Esophagus muscularis mucosa (tissue), 2 donors: ENCODE measurements around the gene C1orf167.

Experiments used
- POLR2A ChIP-seq: fragments of 450-650 bp; IDR thresholded peaks from one replicate; pipeline ENCODE4 v1.6.1; 2017; ENCODE audit warnings: antibody characterized with exemption, moderate library complexity, mild to moderate bottlenecking, low read depth
- POLR2AphosphoS5 ChIP-seq, 2 donors: sonication (generic); formaldehyde crosslinking; IDR thresholded peaks; one replicate each; pipeline ENCODE4 v1.6.1; 2017; ENCODE audit warnings: antibody characterized with exemption in 2 of 2

DNA sequence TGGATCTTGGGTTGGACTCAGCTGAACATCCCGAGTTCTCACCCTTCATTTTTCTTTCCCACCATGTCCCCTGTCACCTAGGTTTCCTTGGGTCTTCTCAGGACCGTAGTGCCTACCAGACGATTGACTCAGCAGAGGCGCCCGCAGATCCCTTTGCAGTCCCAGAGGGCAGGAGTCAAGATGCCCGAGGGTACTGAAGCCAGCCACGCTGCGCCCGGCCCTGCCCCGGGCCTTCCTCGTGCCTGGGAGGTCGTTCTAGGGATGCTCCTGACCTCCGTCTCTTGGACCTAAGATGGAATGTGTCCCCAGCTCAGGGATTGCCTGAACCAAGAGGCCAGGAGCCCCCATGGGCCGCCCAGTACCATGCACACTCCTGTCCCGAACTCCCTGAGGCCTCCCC lies 12.0 kb upstream of the C1orf167 start:
- TF ChIP-seq POLR2A (no peak), POLR2AphosphoS5 (IDR thresholded peaks at IDR 0.05) (no peak)
